Common myeloid progenitor, CD34-positive (primary cell): ENCODE measurements around the gene ITGBL1.
A peak's percentile ranks its signal among the peaks of the same experiment; 100 is the strongest.

Experiments used
- CTCF ChIA-PET: fragments of 350-600 bp; sonication (Branson Sonifier 250); formaldehyde crosslinking; loops from one replicate; lab custom pipeline; 2021; ENCODE audit warnings: antibody characterized with exemption; lab: Charles Lee
- POLR2A ChIA-PET: fragments of 350-600 bp; sonication (Branson Sonifier 250); formaldehyde crosslinking; loops from one replicate; lab custom pipeline; 2021; ENCODE audit warnings: antibody characterized with exemption; lab: Charles Lee
- DNase-seq, 3 donors: peaks; one replicate each; pipeline versions ENCODE4 v3.0.0 to v3.0.0-alpha.2; 2013
- H3K27ac ChIP-seq, 2 experiments: 1 replicate in 1 of 2; 2 replicates in 1 of 2; pipeline ENCODE4 v1.7.0; 2013; ENCODE audit warnings: inconsistent platforms in 2 of 2, low read length in 2 of 2, mild to moderate bottlenecking in 2 of 2, low read depth in 1 of 2, moderate library complexity in 1 of 2; ENCODE audit not compliant: severe bottlenecking in 2 of 2, insufficient read depth in 1 of 2, poor library complexity in 1 of 2
- H3K27me3 ChIP-seq, 5 experiments: replicated peaks in 2 of 5; 1 replicate in 3 of 5; 2 replicates in 2 of 5; pipeline versions ENCODE4 v1.6.1 to v1.7.0; 2013; ENCODE audit warnings: low read length in 4 of 5, mild to moderate bottlenecking in 2 of 5, moderate library complexity in 2 of 5, inconsistent platforms in 1 of 5; ENCODE audit not compliant: insufficient read depth in 5 of 5, control insufficient read depth in 4 of 5
- H3K36me3 ChIP-seq, 4 experiments: 1 replicate in 2 of 4; 2 replicates in 2 of 4; pipeline versions ENCODE4 v1.6.1 to v1.7.0; 2013; ENCODE audit warnings: low read length in 3 of 4, control low read depth in 1 of 4, mild to moderate bottlenecking in 1 of 4; ENCODE audit not compliant: control insufficient read depth in 4 of 4, insufficient read depth in 4 of 4
- H3K4me1 ChIP-seq, 4 experiments: 1 replicate in 3 of 4; 2 replicates in 1 of 4; pipeline versions ENCODE4 v1.6.1 to v1.7.1; 2013; ENCODE audit warnings: low read length in 3 of 4, mild to moderate bottlenecking in 3 of 4, control low read depth in 1 of 4, inconsistent platforms in 1 of 4, moderate library complexity in 1 of 4; ENCODE audit not compliant: control insufficient read depth in 4 of 4, insufficient read depth in 4 of 4; ENCODE audit errors: control extremely low read depth in 1 of 4
- H3K4me3 ChIP-seq, 7 experiments: 1 replicate in 4 of 7; 2 replicates in 3 of 7; pipeline versions ENCODE4 v1.5.1 to v1.7.0; 2013; ENCODE audit warnings: mild to moderate bottlenecking in 7 of 7, low read length in 6 of 7, moderate library complexity in 6 of 7, inconsistent platforms in 2 of 7, low read depth in 2 of 7, control low read depth in 1 of 7; ENCODE audit not compliant: insufficient read depth in 4 of 7, control insufficient read depth in 1 of 7; ENCODE audit errors: extremely low read depth in 1 of 7
- H3K9me3 ChIP-seq, 5 experiments: 1 replicate in 4 of 5; 2 replicates in 1 of 5; pipeline versions ENCODE4 v1.6.1 to v1.7.1; 2013; ENCODE audit warnings: low read length in 4 of 5, mild to moderate bottlenecking in 2 of 5, inconsistent platforms in 1 of 5, low read depth in 1 of 5, moderate library complexity in 1 of 5; ENCODE audit not compliant: control insufficient read depth in 4 of 5, insufficient read depth in 2 of 5; ENCODE audit errors: control extremely low read depth in 1 of 5
- whole genome bisulfite sequencing: methylation state at CpG from one replicate; pipeline ENCODE4 v1.1.5; 2013; ENCODE audit not compliant: insufficient coverage; 5-methylcytosine and 5-hydroxymethylcytosine counted together

The ITGBL1 gene

GRCh38 chr13:101453784-101454201 is 1.3 kb downstream of the ITGBL1 start:
- peak in 1 of 3 donors; percentile 5 for DNase-seq
- WGBS = 7% methylated on average over 19 of the region's 41 CpGs
- H3K9me3 ChIP-seq = no peaks in the 10 kb centered on the region
- peaks cover 2 to 19% (median 6%) of the 10 kb centered on the region in 5 experiments for H3K27me3 ChIP-seq
- H3K27ac ChIP-seq = no peak overlapping the region
- peak overlapping the region in 4 of 7 experiments; percentile 10 to 69 (median 40) for H3K4me3 ChIP-seq
- H3K4me1 ChIP-seq = peaks cover 0 to 7% (median 3%) of the 10 kb centered on the region in 4 experiments
- POLR2A ChIA-PET = no interaction called here
- no peaks in the 10 kb centered on the region for H3K36me3 ChIP-seq
- CTCF ChIA-PET = interaction anchor here (1.9 kb wide), 1 partner anchor 309 kb away, joined by 6 read pairs; no protein-coding TSS in a partner anchor

- no peak for DNase-seq
- H3K4me1 ChIP-seq = peaks cover 0 to 7% (median 3%) of the 10 kb centered on the region in 4 experiments
- ChIA-PET CTCF (no interaction called here), POLR2A (no interaction called here)
- no peaks in the 10 kb centered on the region for H3K9me3 ChIP-seq
- WGBS = 100% methylated on average over 1 of the region's 2 CpGs
- H3K36me3 ChIP-seq = no peaks in the 10 kb centered on the region
- no peak overlapping the region for H3K4me3 ChIP-seq
- H3K27me3 ChIP-seq = peaks cover 2 to 19% (median 6%) of the 10 kb centered on the region in 5 experiments
- no peak overlapping the region for H3K27ac ChIP-seq
Measured at GRCh38 chr13:101454767-101455166, 2.3 kb downstream of the ITGBL1 start.

GRCh38 chr13:101455863-101456262 is 3.4 kb downstream of the ITGBL1 start:
- no peak overlapping the region for H3K4me3 ChIP-seq
- H3K9me3 ChIP-seq = no peaks in the 10 kb centered on the region
- POLR2A ChIA-PET = no interaction called here
- H3K27ac ChIP-seq = no peak overlapping the region
- H3K4me1 ChIP-seq = peaks cover 0 to 7% (median 3%) of the 10 kb centered on the region in 4 experiments
- DNase-seq = no peak
- WGBS = no CpG with 5 or more reads among the region's 3 CpGs
- H3K27me3 ChIP-seq = peaks cover 2 to 19% (median 6%) of the 10 kb centered on the region in 5 experiments
- H3K36me3 ChIP-seq = no peaks in the 10 kb centered on the region
- CTCF ChIA-PET = no interaction called here

GRCh38 chr13:101457176-101457575 is 4.7 kb downstream of the ITGBL1 start:
- ChIA-PET CTCF (interaction anchor here (1.0 to 1.9 kb wide), 2 partner anchors 9 to 15 kb away, joined by 3 to 4 read pairs; no protein-coding TSS in a partner anchor), POLR2A (no interaction called here)

GRCh38 chr13:101465877-101466276 is 13.4 kb downstream of the ITGBL1 start:
- POLR2A ChIA-PET = no interaction called here
- CTCF ChIA-PET = interaction anchor here (1.1 kb wide), 1 partner anchor 9 kb away, joined by 3 read pairs; no protein-coding TSS in a partner anchor
- Histone ChIP-seq H3K36me3 (no peaks in the 10 kb centered on the region), H3K4me1 (no peaks in the 10 kb centered on the region), H3K27ac (no peak overlapping the region), H3K27me3 (peaks cover 0 to 3% (median 0%) of the 10 kb centered on the region in 5 experiments), H3K4me3 (no peak overlapping the region), H3K9me3 (no peaks in the 10 kb centered on the region)
- no peak for DNase-seq
- WGBS = 60% methylated on average over 1 of the region's 3 CpGs

More at GRCh38 chr13:101457176-101457575, 4.7 kb downstream of the ITGBL1 start:
- no peak overlapping the region for H3K4me3 ChIP-seq
- 80% methylated on average over 1 of the region's 2 CpGs for WGBS
- no peaks in the 10 kb centered on the region for H3K9me3 ChIP-seq
- H3K27me3 ChIP-seq = peaks cover 2 to 18% (median 6%) of the 10 kb centered on the region in 5 experiments
- peaks cover 0 to 7% (median 3%) of the 10 kb centered on the region in 4 experiments for H3K4me1 ChIP-seq
- H3K36me3 ChIP-seq = no peaks in the 10 kb centered on the region
- no peak for DNase-seq
- no peak overlapping the region for H3K27ac ChIP-seq

GRCh38 chr13:101467415-101467814 is 14.9 kb downstream of the ITGBL1 start:
- Histone ChIP-seq H3K4me1 (no peaks in the 10 kb centered on the region), H3K27ac (no peak overlapping the region), H3K9me3 (no peaks in the 10 kb centered on the region), H3K27me3 (peaks cover 0 to 3% (median 0%) of the 10 kb centered on the region in 5 experiments), H3K36me3 (no peaks in the 10 kb centered on the region), H3K4me3 (no peak overlapping the region)
- ChIA-PET POLR2A (no interaction called here), CTCF (no interaction called here)
- WGBS = no CpG with 5 or more reads among the region's 4 CpGs
- DNase-seq = no peak

GRCh38 chr13:101473458-101473857 is 21.0 kb downstream of the ITGBL1 start:
- H3K36me3 ChIP-seq = no peaks in the 10 kb centered on the region
- no peak for DNase-seq
- H3K27me3 ChIP-seq = no peaks in the 10 kb centered on the region
- no peaks in the 10 kb centered on the region for H3K9me3 ChIP-seq
- ChIA-PET POLR2A (no interaction called here), CTCF (no interaction called here)
- no peak overlapping the region for H3K4me3 ChIP-seq
- 100% methylated on average over 2 of the region's 2 CpGs for WGBS
- no peak overlapping the region for H3K27ac ChIP-seq
- no peaks in the 10 kb centered on the region for H3K4me1 ChIP-seq
